B cell (primary cell): ENCODE measurements around the gene VIL1. TPM values are rescaled to one million over a fixed set of nuclear protein-coding genes. Genes with fewer than 3 reads are reported as not detected.

Source experiments
- ATAC-seq: fragments of 200-7000 bp; cut with Tn5 transposase; one replicate; pipeline ENCODE4 v1.10.0; 2021; ENCODE audit warnings: low read depth, mild to moderate bottlenecking, moderate number of reproducible peaks, moderate library complexity
- CTCF ChIA-PET: fragments of 350-600 bp; sonication (Branson Sonifier 250); formaldehyde crosslinking; loops from one replicate; lab custom pipeline; 2021; ENCODE audit warnings: antibody characterized with exemption, inconsistent platforms; lab: Charles Lee
- POLR2A ChIA-PET: fragments of 350-600 bp; sonication (Branson Sonifier 250); formaldehyde crosslinking; loops from one replicate; lab custom pipeline; 2021; ENCODE audit warnings: antibody characterized with exemption; lab: Charles Lee
- DNase-seq: peaks from one replicate; pipeline ENCODE4 v3.0.0; 2013
- H2AFZ ChIP-seq: 2 replicates; pipeline ENCODE4 v1.6.1; 2012; ENCODE audit warnings: mild to moderate bottlenecking, low read depth, low read length; ENCODE audit not compliant: insufficient read depth, poor library complexity, severe bottlenecking
- H3K27ac ChIP-seq, 2 donors: 1 replicate in 1 of 2; 2 replicates in 1 of 2; pipeline ENCODE4 v1.5.1; 2012 to 2013; ENCODE audit warnings: low read length in 2 of 2, mild to moderate bottlenecking in 2 of 2, moderate library complexity in 1 of 2
- H3K27me3 ChIP-seq, 4 experiments: fragments of 200-600 bp in 1 of 4; sonication (generic) in 1 of 4; replicated peaks in 1 of 4; 1 replicate in 2 of 4; 2 replicates in 2 of 4; pipeline versions ENCODE4 v1.6.1 to v1.7.0; 2013 to 2016; ENCODE audit warnings: low read length in 3 of 4, mild to moderate bottlenecking in 2 of 4, mixed read lengths in 1 of 4, moderate library complexity in 1 of 4; ENCODE audit not compliant: insufficient read depth in 4 of 4, control insufficient read depth in 3 of 4; ENCODE audit errors: control extremely low read depth in 1 of 4
- H3K36me3 ChIP-seq, 2 experiments: replicated peaks in 1 of 2; 1 replicate in 1 of 2; 2 replicates in 1 of 2; pipeline versions ENCODE4 v1.6.1 to v1.7.1; 2013; ENCODE audit warnings: low read length in 1 of 2; ENCODE audit not compliant: insufficient read depth in 2 of 2, control insufficient read depth in 1 of 2; ENCODE audit errors: control extremely low read depth in 1 of 2, extremely low read depth in 1 of 2
- H3K4me1 ChIP-seq, 2 donors: fragments of 200-600 bp in 1 of 2; sonication (generic) in 1 of 2; 1 replicate in 1 of 2; 2 replicates in 1 of 2; pipeline versions ENCODE4 v1.5.1 to v1.6.1; 2013 to 2017; ENCODE audit warnings: low read length in 2 of 2; ENCODE audit not compliant: control insufficient read depth in 2 of 2, insufficient read depth in 2 of 2
- H3K4me2 ChIP-seq: replicated peaks from 2 replicates; pipeline ENCODE3; 2012; ENCODE audit warnings: mild to moderate bottlenecking, low read depth, low read length; ENCODE audit not compliant: poor library complexity, severe bottlenecking
- H3K4me3 ChIP-seq, 5 experiments: fragments of 200-600 bp in 1 of 5; sonication (generic) in 1 of 5; 1 replicate in 3 of 5; 2 replicates in 2 of 5; pipeline versions ENCODE4 v1.5.1 to v1.7.0; 2011 to 2016; ENCODE audit warnings: low read length in 4 of 5, mild to moderate bottlenecking in 4 of 5, low read depth in 2 of 5, control low read depth in 1 of 5, moderate library complexity in 1 of 5; ENCODE audit not compliant: insufficient read depth in 1 of 5; ENCODE audit errors: control extremely low read depth in 1 of 5, extremely low read depth in 1 of 5
- H3K79me2 ChIP-seq: fragments of 200-600 bp; sonication (generic); one replicate; pipeline ENCODE4 v1.6.0; 2016; ENCODE audit warnings: low read length; ENCODE audit not compliant: control insufficient read depth, insufficient read depth
- H3K9ac ChIP-seq: fragments of 200-600 bp; sonication (generic); 2 replicates; pipeline ENCODE4 v1.6.1; 2017; ENCODE audit warnings: mild to moderate bottlenecking, low read length, moderate library complexity
- H3K9me3 ChIP-seq, 3 donors: one replicate each; pipeline versions ENCODE4 v1.6.1 to v1.7.1; 2013; ENCODE audit warnings: low read length in 2 of 3; ENCODE audit not compliant: control insufficient read depth in 2 of 3, insufficient read depth in 1 of 3; ENCODE audit errors: control extremely low read depth in 1 of 3
- H4K20me1 ChIP-seq: 2 replicates; pipeline ENCODE4 v1.6.0; 2012; ENCODE audit warnings: mild to moderate bottlenecking, low read length; ENCODE audit not compliant: insufficient read depth, control insufficient read depth, poor library complexity, severe bottlenecking
- H3K27ac Mint-ChIP-seq: one replicate; pipeline ENCODE4 v1.8.0; 2021; ENCODE audit warnings: mixed read lengths
- H3K27me3 Mint-ChIP-seq: one replicate; pipeline ENCODE4 v1.8.0; 2021; ENCODE audit warnings: mixed read lengths
- H3K4me1 Mint-ChIP-seq: one replicate; pipeline ENCODE4 v1.8.0; 2021; ENCODE audit warnings: mixed read lengths
- H3K4me3 Mint-ChIP-seq: one replicate; pipeline ENCODE4 v1.8.0; 2021; ENCODE audit warnings: mixed read lengths
- H3K9me3 Mint-ChIP-seq: one replicate; pipeline ENCODE4 v1.8.0; 2022; ENCODE audit warnings: mixed read lengths; ENCODE audit not compliant: insufficient read depth
- EZH2 ChIP-seq: IDR thresholded peaks from 2 replicates; pipeline ENCODE4 v1.6.1; 2012; ENCODE audit warnings: borderline replicate concordance, low read depth, mild to moderate bottlenecking, moderate library complexity, low read length; ENCODE audit not compliant: insufficient read depth, poor library complexity, severe bottlenecking
- WGBS: methylation state at CpG from one replicate; pipeline ENCODE4 v1.1.5; 2013; ENCODE audit warnings: missing lambda C conversion rate; ENCODE audit not compliant: insufficient coverage; 5-methylcytosine and 5-hydroxymethylcytosine counted together
- intact Hi-C: fragments of 100-400 bp; cut with micrococcal nuclease; formaldehyde crosslinking; loops from one replicate; pipeline ENCODE4 v1.10.0; 2022
- polyA plus RNA-seq: library from polyadenylated mRNA; depleted of rRNA; stranded (reverse); fragments of >200 nt; gene quantifications from 2 replicates; pipeline ENCODE4 v1.2.3, GENCODE V29; 2012
- total RNA-seq, 2 donors: library from RNA; stranded (reverse); fragments of 120-200 nt in 1 of 2; gene quantifications; 1 replicate in 1 of 2; 2 replicates in 1 of 2; pipeline versions ENCODE4 v1.2.3 to v1.2.4, GENCODE V29; 2013 to 2022
- TF ChIP-seq, protein P1 (sequence below): fragments of 200-600 bp; IDR thresholded peaks from one replicate; pipeline ENCODE4 v1.8.0; 2022; ENCODE audit warnings: antibody characterized with exemption, mild to moderate bottlenecking

VIL1 gene
- total and polyA plus RNA-seq, 2 donors (not counting 1 experiment from before 2014, with no cell fraction given) = not detected

- no peak overlapping the region for H3K9ac ChIP-seq
- H3K4me2 ChIP-seq = no peak overlapping the region
- no peak overlapping the region for H3K27ac ChIP-seq
- no peaks in the 10 kb centered on the region for H3K4me1 ChIP-seq
- DNase-seq (no peak), ATAC-seq (no peak)
- no peaks in the 10 kb centered on the region for H4K20me1 ChIP-seq
- CTCF ChIA-PET = no interaction called here
- POLR2A ChIA-PET = no interaction called here
- no peak overlapping the region for H3K4me3 ChIP-seq
- intact Hi-C loops = no loop called here
- 81% methylated on average over 10 of the region's 11 CpGs for WGBS
- no peaks in the 10 kb centered on the region for H3K9me3 ChIP-seq
- TF ChIP-seq EZH2 = no peak
- no peaks in the 10 kb centered on the region for H3K9me3 Mint-ChIP-seq
- H3K79me2 ChIP-seq = no peaks in the 10 kb centered on the region
- H3K36me3 ChIP-seq = no peaks in the 10 kb centered on the region
- H3K4me1 Mint-ChIP-seq = no peaks in the 10 kb centered on the region
- H3K4me3 Mint-ChIP-seq = no peak overlapping the region
- H3K27me3 Mint-ChIP-seq = peaks cover 10% of the 10 kb centered on the region
- H3K27ac Mint-ChIP-seq = no peak overlapping the region
- H2AFZ ChIP-seq = no peak overlapping the region
- peaks cover 0 to 9% (median 0%) of the 10 kb centered on the region in 4 experiments for H3K27me3 ChIP-seq
Observed at GRCh38 chr2:218427741-218428140, 8.8 kb downstream of the VIL1 start.

DNA sequence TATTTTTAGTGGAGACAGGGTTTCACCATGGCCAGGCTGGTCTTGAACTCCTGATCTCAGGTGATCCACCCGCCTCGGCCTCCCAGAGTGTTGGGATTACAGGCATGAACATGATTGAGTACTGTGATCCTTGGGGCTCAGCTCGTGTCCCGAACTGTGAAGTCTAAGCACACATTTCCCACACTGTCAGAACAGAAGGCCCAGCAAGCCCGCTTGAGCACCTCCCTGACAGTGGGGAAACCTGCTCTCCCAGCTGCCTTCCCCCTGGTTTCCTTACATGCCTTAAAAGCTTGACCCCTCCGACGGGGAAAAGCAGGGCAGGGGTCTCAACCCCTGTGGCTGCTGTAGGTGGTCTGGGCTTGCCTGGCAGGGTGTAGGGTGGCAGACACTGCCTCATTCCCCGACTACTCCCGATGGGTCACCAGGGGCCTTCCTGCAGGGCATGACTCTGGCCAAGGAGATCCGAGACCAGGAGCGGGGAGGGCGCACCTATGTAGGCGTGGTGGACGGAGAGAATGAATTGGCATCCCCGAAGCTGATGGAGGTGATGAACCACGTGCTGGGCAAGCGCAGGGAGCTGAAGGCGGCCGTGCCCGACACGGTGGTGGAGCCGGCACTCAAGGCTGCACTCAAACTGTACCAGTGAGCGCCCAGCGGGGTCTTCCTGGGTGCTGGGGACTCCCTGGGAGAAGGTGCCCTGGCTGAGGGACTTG lies 10.1 kb downstream of the VIL1 start:
- Histone ChIP-seq H3K27me3 (peaks cover 0 to 9% (median 0%) of the 10 kb centered on the region in 4 experiments), H3K36me3 (no peaks in the 10 kb centered on the region), H4K20me1 (no peaks in the 10 kb centered on the region), H3K4me3 (no peak overlapping the region), H3K4me1 (no peaks in the 10 kb centered on the region), H3K9me3 (no peaks in the 10 kb centered on the region), H3K79me2 (no peaks in the 10 kb centered on the region), H3K4me2 (no peak overlapping the region), H3K9ac (no peak overlapping the region), H2AFZ (no peak overlapping the region), H3K27ac (no peak overlapping the region)
- ATAC-seq (no peak), DNase-seq (no peak)
- intact Hi-C loops = no loop called here
- H3K27ac Mint-ChIP-seq = no peak overlapping the region
- no peak for TF ChIP-seq EZH2
- TF ChIP-seq, protein P1, sequence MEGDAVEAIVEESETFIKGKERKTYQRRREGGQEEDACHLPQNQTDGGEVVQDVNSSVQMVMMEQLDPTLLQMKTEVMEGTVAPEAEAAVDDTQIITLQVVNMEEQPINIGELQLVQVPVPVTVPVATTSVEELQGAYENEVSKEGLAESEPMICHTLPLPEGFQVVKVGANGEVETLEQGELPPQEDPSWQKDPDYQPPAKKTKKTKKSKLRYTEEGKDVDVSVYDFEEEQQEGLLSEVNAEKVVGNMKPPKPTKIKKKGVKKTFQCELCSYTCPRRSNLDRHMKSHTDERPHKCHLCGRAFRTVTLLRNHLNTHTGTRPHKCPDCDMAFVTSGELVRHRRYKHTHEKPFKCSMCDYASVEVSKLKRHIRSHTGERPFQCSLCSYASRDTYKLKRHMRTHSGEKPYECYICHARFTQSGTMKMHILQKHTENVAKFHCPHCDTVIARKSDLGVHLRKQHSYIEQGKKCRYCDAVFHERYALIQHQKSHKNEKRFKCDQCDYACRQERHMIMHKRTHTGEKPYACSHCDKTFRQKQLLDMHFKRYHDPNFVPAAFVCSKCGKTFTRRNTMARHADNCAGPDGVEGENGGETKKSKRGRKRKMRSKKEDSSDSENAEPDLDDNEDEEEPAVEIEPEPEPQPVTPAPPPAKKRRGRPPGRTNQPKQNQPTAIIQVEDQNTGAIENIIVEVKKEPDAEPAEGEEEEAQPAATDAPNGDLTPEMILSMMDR = no peak
- peaks cover 10% of the 10 kb centered on the region for H3K27me3 Mint-ChIP-seq
- 92% methylated on average over 22 of the region's 24 CpGs for WGBS
- H3K4me1 Mint-ChIP-seq = no peaks in the 10 kb centered on the region
- ChIA-PET POLR2A (no interaction called here), CTCF (interaction anchor here (1.0 kb wide), 1 partner anchor 217 kb away, joined by 3 read pairs; no protein-coding TSS in a partner anchor)
- H3K4me3 Mint-ChIP-seq = no peak overlapping the region
- no peaks in the 10 kb centered on the region for H3K9me3 Mint-ChIP-seq
